Measurements from ENCODE around the gene NAA35.
"Not testable (repeated sequence)": the region's sequence is repeated elsewhere in the genome, so short reads cannot be mapped to it uniquely, and the experiment has no call there.

DNA sequence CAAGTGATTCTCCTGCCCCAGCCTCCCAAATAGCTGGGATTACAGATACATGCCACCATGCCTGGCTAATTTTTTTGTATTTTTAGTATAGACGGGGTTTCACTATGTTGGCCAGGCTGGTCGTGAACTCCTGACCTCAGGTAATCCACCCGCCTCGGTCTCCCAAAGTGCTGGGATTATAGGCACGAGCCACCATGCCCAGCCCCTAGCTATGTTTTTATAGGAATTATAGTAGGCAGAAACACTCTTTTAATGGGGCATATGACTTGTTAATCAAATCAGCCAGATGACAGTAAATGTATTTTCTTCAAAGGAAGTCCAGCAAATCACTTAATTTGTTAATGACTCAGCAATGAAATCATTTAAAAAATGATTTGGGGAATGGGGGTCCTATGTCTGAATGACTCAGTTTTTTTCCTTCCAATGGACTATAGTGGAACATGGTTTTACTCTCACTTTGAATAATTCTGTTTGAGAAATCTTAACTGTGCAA, 33.2 kb downstream of the NAA35 start:
- TF ChIP-seq, protein P1, sequence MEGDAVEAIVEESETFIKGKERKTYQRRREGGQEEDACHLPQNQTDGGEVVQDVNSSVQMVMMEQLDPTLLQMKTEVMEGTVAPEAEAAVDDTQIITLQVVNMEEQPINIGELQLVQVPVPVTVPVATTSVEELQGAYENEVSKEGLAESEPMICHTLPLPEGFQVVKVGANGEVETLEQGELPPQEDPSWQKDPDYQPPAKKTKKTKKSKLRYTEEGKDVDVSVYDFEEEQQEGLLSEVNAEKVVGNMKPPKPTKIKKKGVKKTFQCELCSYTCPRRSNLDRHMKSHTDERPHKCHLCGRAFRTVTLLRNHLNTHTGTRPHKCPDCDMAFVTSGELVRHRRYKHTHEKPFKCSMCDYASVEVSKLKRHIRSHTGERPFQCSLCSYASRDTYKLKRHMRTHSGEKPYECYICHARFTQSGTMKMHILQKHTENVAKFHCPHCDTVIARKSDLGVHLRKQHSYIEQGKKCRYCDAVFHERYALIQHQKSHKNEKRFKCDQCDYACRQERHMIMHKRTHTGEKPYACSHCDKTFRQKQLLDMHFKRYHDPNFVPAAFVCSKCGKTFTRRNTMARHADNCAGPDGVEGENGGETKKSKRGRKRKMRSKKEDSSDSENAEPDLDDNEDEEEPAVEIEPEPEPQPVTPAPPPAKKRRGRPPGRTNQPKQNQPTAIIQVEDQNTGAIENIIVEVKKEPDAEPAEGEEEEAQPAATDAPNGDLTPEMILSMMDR (IDR thresholded peaks at IDR 0.05; ENCODE audit: extremely low read depth in 1 of 2, insufficient read depth in 1 of 2, low read depth in 1 of 2, low read length in 2 of 2) = not testable (repeated sequence)
- TF ChIP-seq EZH2 (IDR thresholded peaks at IDR 0.05; ENCODE audit: borderline replicate concordance, low read depth, low read length, severe bottlenecking); POLR2AphosphoS5 (IDR thresholded peaks at IDR 0.05; ENCODE audit: insufficient read depth, low read depth, low read length); POLR2A (IDR thresholded peaks at IDR 0.05; ENCODE audit: low read depth, low read length); MYC (IDR thresholded peaks at IDR 0.05; ENCODE audit: low read depth, low read length); JUN (IDR thresholded peaks at IDR 0.05; ENCODE audit: borderline replicate concordance, insufficient read depth, insufficient read length, low read depth): not testable (repeated sequence)
